Measurements from ENCODE around the gene GPATCH8.

- TF ChIP-seq, protein P1, sequence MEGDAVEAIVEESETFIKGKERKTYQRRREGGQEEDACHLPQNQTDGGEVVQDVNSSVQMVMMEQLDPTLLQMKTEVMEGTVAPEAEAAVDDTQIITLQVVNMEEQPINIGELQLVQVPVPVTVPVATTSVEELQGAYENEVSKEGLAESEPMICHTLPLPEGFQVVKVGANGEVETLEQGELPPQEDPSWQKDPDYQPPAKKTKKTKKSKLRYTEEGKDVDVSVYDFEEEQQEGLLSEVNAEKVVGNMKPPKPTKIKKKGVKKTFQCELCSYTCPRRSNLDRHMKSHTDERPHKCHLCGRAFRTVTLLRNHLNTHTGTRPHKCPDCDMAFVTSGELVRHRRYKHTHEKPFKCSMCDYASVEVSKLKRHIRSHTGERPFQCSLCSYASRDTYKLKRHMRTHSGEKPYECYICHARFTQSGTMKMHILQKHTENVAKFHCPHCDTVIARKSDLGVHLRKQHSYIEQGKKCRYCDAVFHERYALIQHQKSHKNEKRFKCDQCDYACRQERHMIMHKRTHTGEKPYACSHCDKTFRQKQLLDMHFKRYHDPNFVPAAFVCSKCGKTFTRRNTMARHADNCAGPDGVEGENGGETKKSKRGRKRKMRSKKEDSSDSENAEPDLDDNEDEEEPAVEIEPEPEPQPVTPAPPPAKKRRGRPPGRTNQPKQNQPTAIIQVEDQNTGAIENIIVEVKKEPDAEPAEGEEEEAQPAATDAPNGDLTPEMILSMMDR (IDR thresholded peaks at IDR 0.05; ENCODE audit: poor library complexity, severe bottlenecking), result no peak
- TF ChIP-seq MXI1 (conservative IDR thresholded peaks at IDR 0.05; ENCODE audit: poor library complexity, severe bottlenecking) (no peak), EP300 (conservative IDR thresholded peaks at IDR 0.05; ENCODE audit: poor library complexity, severe bottlenecking) (no peak), TAF1 (IDR thresholded peaks at IDR 0.05; ENCODE audit: low read depth) (no peak)
- TF ChIP-seq, protein P2, sequence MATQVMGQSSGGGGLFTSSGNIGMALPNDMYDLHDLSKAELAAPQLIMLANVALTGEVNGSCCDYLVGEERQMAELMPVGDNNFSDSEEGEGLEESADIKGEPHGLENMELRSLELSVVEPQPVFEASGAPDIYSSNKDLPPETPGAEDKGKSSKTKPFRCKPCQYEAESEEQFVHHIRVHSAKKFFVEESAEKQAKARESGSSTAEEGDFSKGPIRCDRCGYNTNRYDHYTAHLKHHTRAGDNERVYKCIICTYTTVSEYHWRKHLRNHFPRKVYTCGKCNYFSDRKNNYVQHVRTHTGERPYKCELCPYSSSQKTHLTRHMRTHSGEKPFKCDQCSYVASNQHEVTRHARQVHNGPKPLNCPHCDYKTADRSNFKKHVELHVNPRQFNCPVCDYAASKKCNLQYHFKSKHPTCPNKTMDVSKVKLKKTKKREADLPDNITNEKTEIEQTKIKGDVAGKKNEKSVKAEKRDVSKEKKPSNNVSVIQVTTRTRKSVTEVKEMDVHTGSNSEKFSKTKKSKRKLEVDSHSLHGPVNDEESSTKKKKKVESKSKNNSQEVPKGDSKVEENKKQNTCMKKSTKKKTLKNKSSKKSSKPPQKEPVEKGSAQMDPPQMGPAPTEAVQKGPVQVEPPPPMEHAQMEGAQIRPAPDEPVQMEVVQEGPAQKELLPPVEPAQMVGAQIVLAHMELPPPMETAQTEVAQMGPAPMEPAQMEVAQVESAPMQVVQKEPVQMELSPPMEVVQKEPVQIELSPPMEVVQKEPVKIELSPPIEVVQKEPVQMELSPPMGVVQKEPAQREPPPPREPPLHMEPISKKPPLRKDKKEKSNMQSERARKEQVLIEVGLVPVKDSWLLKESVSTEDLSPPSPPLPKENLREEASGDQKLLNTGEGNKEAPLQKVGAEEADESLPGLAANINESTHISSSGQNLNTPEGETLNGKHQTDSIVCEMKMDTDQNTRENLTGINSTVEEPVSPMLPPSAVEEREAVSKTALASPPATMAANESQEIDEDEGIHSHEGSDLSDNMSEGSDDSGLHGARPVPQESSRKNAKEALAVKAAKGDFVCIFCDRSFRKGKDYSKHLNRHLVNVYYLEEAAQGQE (IDR thresholded peaks at IDR 0.05; ENCODE audit: borderline replicate concordance), result no peak
These were observed 43.7 kb upstream of the GPATCH8 start for GRCh38 chr17:44546671-44547606.

All from neural cell (in vitro differentiated cells).